IPS-18c (cell line): ENCODE measurements around the gene CIAO2B.
"Not testable (repeated sequence)": the region's sequence is repeated elsewhere in the genome, so short reads cannot be mapped to it uniquely, and the experiment has no call there.

ENCODE experiments used
- H3K4me3 ChIP-seq: 2 replicates; pipeline ENCODE4 v1.7.0; 2013; ENCODE audit warnings: low read depth, mild to moderate bottlenecking, low read length, moderate library complexity; ENCODE audit not compliant: insufficient read depth
- H3K9me3 ChIP-seq: one replicate; pipeline ENCODE4 v1.6.1; 2013; ENCODE audit warnings: mild to moderate bottlenecking, low read length, moderate library complexity; ENCODE audit not compliant: control insufficient read depth, insufficient read depth

CIAO2B gene

DNA sequence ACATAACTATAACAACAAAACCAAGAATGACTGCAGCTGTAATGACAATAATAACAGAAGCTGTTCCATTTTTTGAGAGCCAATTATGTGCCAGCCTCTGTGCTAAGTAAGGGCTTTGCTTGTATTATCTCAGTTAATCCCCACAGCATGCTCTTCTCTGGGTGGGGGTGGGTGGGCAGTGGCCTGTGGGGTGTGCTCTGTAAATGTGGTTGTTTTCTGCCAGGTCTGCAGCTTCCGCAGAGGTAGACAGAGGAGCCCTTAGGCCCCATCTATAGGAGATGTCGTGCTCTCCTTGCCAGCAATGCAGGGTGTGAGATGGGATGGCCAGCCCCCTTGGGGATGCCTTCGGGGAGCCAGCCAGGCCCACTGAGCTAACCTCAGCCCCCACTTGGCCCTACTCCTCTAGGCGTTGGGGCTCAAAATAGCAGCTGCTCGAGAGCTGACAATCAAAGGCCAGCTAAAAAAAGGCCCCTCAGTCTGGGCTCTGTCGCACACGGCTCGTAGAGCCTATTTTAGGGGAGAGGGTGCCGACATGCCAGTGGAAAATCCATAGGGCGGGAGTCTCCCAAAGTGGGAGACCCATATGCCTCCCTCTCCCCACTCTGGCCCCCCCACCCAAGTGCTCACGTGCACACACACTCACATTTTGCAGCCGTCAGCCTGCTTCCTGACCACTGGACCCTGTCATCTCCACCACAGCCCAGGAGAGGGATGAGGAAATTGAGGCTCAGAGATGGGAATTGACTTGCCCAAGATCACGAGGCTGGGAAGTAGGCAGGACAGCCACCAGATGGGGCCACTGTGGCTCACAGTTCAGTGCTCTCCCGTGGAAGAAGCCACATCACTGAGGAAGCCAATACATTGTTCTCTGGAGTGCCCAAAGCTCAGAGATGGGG is 31.3 kb downstream of the CIAO2B start:
- no peak overlapping the region for H3K4me3 ChIP-seq

DNA sequence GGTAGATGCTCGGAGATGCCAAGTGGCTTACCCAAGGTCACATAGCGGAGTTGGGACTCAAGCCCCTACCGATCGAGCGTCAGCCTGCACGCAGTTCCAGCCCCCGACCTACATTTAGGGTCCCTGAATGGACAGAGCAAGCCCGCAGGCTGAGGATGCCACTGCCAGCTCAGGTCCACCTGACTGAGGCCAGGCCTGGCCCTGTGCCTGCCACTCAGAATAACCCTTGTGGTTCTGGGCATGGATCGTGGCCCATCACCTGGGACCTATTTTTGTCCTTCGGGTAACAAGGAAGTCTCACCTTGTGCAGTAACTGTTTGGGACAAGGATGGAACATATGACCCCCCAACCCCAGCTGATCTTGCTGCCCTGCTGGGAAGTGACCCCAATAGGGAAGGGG is 32.6 kb downstream of the CIAO2B start:
- no peak overlapping the region for H3K4me3 ChIP-seq

More for the DNA sequence above, 31.3 kb downstream of the CIAO2B start:
- H3K9me3 ChIP-seq, result no peaks in the 10 kb centered on the region

GRCh38 chr16:66900721-66901441 is 33.3 kb downstream of the CIAO2B start:
- Histone ChIP-seq H3K9me3 (peaks cover 2% of the 10 kb centered on the region), H3K4me3 (no peak overlapping the region)

More for the DNA sequence above, 32.6 kb downstream of the CIAO2B start:
- H3K9me3 ChIP-seq, result no peaks in the 10 kb centered on the region

DNA sequence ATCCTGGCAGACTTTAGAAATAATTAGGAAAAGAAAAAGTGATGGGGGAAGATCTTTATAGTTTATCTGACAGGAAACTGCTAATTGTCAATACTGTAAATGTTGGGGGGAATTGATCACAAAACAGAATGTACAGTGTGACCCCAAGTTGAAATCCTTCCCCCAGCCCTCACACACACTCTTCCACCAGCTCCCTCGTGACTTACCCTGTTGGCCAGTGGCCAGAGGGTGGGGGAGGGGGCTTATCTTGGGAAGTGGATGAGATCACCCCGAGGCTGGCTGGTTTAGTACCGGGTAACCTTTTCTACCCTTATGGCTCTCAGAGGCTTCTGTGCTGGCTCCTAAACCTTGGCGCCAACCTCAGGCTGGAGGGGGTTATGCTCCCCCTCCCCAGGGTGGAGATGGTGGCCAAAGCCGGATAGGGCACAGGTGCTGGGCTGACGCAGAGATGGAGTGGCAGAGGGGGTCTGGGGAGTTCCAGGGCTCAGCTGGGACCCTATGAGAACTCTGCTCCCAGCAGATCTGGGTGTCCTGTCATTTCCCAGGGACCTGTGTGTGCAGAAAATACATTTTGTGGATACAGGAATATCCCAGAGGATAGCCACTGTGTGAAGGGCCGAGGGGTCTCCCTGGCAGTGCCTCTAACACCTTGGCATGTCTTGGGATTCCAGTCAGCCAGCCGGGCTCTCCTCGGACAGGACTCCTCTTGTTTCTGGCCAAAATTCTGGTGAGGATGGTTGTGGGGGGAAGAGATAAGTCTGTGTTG is 34.1 kb downstream of the CIAO2B start:
- no peak overlapping the region for H3K4me3 ChIP-seq
- H3K9me3 ChIP-seq, result peaks cover 3% of the 10 kb centered on the region

DNA sequence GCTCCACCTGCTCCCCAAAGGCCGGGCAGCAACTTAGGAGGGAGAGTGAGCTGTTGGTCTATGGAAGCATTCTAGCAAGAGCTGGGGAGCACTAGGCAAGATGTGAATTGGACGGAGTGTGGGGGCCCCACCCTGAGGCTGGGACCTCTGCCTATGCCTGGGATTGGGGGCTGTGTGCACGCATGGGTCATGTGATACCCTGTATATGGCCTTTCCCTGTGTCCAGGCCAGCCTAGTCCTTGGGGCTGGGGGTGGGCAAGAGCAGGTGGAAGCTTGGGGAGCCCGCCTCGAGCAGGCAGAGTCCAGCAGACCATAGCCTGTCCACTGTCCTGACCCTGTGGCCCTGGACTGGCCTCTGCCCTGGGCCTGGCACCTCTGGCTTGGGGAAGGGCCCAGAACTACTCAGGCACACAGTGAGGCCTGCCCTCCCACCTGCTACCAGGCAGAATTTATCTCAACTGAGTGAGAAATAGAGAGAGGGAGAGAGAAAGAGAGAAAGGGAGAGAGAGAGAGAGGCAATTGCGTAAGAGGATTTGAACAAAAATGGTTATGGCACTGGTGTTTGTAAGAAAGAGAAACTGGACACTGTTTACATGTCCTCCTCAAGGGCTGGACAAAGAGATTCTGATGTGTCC is 34.8 kb downstream of the CIAO2B start:
- peaks cover 3% of the 10 kb centered on the region for H3K9me3 ChIP-seq
- no peak overlapping the region for H3K4me3 ChIP-seq

DNA sequence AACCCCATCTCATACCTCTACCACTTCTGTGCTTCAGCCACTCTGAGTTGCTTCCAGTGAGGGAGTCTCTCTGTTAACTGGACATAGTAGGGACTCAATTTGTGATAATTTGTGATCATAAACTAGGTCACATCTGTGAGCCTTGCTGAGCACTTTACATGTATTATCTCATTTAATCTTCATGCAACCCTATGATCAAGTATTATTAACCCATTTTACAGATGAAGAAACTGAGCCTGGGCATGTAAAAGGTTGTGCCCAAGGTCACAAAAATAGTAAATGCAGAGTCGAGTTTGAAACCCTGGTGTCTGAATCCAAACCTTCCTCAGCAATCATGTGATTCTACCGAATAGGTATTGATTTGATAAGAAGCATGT is 35.3 kb downstream of the CIAO2B start:
- peaks cover 3% of the 10 kb centered on the region for H3K9me3 ChIP-seq
- no peak overlapping the region for H3K4me3 ChIP-seq

DNA sequence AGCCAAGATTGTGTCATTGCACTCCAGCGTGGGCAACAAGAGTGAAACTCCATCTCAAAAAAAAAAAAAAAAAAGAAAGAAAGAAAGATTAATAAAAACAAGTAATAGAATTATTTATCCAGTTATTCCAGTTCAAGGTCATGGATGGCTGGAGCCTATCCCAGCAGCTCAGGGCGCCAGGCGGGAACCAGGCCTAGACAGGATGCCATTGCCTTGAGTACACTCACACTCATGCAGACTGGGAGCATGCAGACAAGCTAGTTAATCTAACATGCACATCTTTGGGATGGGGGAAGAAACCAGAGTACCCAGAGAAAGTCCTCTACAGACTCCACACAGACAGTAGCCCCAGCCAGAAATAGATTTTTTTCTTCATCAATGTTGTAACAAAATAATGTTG is 36.0 kb downstream of the CIAO2B start:
- H3K9me3 ChIP-seq, result peaks cover 3% of the 10 kb centered on the region
- no peak overlapping the region for H3K4me3 ChIP-seq

DNA sequence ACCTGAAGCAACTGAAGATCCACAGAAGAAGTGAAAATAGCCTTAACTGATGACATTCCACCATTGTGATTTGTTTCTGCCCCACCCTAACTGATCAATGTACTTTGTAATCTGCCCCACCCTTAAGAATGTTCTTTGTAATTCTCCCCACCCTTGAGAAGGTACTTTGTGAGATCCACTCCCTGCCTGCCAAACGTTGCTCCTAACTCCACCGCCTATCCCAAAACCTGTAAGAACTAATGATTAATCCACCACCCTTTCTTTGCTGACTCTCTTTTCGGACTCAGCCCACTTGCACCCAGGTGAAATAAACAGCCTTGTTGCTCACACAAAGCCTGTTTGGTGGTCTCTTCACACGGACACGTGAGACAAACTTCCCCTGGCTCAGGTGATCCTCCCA is 37.5 kb downstream of the CIAO2B start:
- H3K9me3 ChIP-seq, H3K4me3 ChIP-seq: not testable (repeated sequence)

GRCh38 chr16:66895999-66896398 is 38.2 kb downstream of the CIAO2B start:
- H3K9me3 ChIP-seq, result peaks cover 3% of the 10 kb centered on the region
- no peak overlapping the region for H3K4me3 ChIP-seq

DNA sequence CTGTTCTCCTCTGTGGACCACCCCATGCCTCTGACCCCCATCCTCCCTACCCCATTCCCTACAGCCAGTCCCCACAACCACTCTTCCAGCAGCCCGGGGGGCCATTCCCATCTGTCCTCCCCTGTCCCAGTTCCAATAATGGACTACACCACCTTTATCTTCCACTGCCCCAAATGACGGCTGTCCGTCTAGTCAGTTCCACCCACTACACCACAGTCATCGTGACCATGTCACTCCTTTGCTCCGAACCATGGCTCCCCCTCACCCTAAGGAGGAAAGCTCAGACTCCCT is 38.6 kb downstream of the CIAO2B start:
- Histone ChIP-seq H3K4me3 (no peak overlapping the region), H3K9me3 (peaks cover 3% of the 10 kb centered on the region)

DNA sequence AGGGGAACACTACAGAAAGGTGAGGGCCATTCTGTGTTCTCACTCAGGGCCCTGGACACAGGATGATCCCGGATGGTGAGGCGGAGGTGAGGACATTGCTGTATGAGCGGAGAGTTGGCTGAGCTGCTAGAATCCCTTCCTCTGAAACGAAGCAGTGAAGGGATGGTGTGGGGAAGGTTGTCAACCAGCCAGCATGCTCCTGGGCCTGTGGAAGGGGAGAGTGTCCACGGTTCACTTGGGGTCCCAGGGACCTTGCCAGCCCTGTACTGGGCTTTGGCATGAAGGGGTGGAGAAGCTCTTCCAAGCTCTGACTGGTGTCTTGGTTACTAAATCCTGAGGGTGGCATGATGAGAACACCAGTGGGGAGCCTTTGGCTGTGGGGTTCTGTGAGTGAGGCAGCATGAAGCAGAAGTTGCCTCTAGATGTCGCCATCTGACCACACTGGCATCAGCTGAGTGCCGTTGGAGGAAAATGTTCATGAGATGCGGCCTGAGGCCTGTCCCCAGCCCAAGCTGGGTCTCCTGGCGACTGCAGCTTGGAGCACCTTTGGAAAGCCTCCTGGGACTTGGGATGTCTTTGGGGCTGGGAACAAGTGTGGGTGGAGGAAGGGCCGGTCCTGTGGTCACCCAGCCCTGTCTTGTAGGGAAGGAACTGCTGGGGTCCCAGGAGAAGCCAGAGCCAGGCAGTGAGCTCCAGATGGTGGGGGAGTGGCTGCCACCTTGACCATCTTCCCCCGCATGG is 39.1 kb downstream of the CIAO2B start:
- Histone ChIP-seq H3K4me3 (no peak overlapping the region), H3K9me3 (peaks cover 3% of the 10 kb centered on the region)

DNA sequence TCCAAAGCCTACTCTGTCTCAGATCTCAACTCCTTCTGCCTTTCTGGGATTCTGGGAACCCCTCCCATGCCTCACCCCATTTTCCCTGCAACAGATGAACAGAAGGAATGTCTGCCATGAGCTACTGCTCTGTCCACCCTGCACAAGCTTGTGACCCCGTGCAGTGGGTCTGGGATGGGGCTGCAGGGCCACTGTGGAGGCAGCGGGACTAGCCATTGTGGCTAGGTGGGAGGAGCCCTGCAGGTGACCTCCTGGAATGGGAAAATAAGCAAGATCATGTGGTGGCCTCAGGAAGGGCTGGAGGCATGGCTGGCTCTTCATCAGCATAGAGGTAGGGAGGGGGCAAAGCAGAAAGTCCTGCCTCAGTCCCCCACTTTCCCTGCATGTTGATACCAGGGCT is 40.1 kb downstream of the CIAO2B start:
- no peak overlapping the region for H3K4me3 ChIP-seq
- H3K9me3 ChIP-seq, result peaks cover 3% of the 10 kb centered on the region

GRCh38 chr16:66891797-66892196 is 42.4 kb downstream of the CIAO2B start:
- H3K4me3 ChIP-seq, result no peak overlapping the region
- H3K9me3 ChIP-seq, result peaks cover 3% of the 10 kb centered on the region

GRCh38 chr16:66891360-66891759 is 42.8 kb downstream of the CIAO2B start:
- Histone ChIP-seq H3K9me3 (peaks cover 3% of the 10 kb centered on the region), H3K4me3 (no peak overlapping the region)

DNA sequence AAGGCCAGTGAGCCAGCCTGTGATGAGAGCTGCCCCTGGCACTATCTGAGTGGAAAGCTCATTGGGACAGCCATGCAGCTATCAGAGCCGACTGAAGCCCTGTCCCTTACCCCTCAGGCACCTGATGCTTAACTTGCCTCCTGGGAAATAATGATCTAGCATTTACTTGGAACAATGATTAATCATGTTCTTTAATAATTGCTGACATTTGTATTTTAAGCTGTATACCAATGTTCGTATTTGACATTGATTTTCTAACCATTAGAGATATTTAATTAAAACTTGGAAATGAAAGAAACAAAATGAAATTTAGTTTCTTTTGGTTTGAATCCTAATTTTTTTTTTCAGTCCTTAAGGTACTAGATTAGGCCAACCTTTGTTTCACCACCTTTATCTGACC is 43.4 kb downstream of the CIAO2B start:
- Histone ChIP-seq H3K4me3 (no peak overlapping the region), H3K9me3 (no peaks in the 10 kb centered on the region)

DNA sequence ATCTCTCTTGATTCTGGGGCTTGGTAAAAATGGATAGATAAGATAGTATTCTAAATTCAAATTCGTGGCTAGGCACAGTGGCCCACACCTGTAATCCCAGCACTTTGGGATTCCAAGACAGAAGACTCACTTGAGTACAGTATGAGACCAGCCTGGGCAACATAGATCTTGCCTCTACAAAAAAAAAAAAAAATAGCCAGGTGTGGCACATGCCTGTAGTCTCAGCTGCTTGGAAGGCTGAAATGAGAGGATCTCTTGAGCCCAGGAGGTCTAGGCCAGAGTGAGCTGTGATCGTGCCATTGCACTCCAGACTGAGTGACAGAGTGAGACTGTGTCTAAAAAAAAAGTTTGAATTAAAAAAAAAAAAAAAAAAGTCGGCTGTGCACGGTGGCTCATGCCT is 44.6 kb downstream of the CIAO2B start:
- H3K4me3 ChIP-seq, result no peak overlapping the region
- no peaks in the 10 kb centered on the region for H3K9me3 ChIP-seq
